Peyer's patch (tissue), 4 donors: ENCODE results near the gene RGMA.

Experiments used
- CTCF ChIP-seq, 6 experiments: fragments of 450-650 bp in 4 of 6; fragments of 200-600 bp in 2 of 6; sonication (generic) in 1 of 6; IDR thresholded peaks; one replicate each; pipeline ENCODE4 v1.5.1; 2017 to 2019; ENCODE audit warnings: antibody characterized with exemption in 6 of 6, mild to moderate bottlenecking in 3 of 6, moderate library complexity in 1 of 6
- POLR2A ChIP-seq, 2 donors: fragments of 450-650 bp; IDR thresholded peaks; one replicate each; pipeline ENCODE4 v1.5.1; 2017; ENCODE audit warnings: antibody characterized with exemption in 2 of 2, mild to moderate bottlenecking in 2 of 2, moderate library complexity in 2 of 2

DNA sequence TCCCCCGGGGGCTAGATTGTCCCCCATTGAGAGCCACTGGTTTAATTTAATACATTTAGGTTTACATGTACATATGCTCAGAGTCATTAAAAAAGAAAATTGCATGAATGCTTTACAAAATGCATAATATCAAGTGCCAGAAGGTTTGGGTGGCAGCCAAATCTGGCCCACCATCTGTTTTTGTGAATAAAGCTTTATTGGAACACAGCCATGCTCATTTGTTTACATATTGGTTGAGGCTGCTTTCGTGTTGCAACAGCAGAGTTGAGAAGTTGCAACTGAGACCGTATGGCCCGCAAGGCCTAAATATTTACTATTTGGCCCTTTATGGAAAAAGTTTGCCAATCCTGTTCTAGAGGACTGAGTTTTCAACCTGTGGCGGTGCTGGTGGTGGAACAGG is 32.1 kb upstream of the RGMA start:
- TF ChIP-seq CTCF (IDR thresholded peaks at IDR 0.05) (no peak), POLR2A (IDR thresholded peaks at IDR 0.05) (no peak)
